Measurements from ENCODE around the gene NEGR1. TPM values are rescaled to one million over a fixed set of nuclear protein-coding genes. Genes with fewer than 3 reads are reported as not detected.
A peak's percentile ranks its signal among the peaks of the same experiment; 100 is the strongest.

Gene NEGR1
- polyA plus RNA-seq, 4 donors = 0.27 to 5.4 (median 1.7) TPM; not detected in 1

- Histone ChIP-seq H3K27ac (ENCODE audit: low read depth in 1 of 3, low read length in 2 of 3) (no peak overlapping the region), H3K4me3 (ENCODE audit: low read depth in 1 of 3, low read length in 3 of 3) (no peak overlapping the region), H3K36me3 (ENCODE audit: control insufficient read depth in 3 of 3, insufficient read depth in 2 of 3, low read depth in 1 of 3, low read length in 3 of 3) (no peaks in the 10 kb centered on the region), H3K4me1 (ENCODE audit: control insufficient read depth in 3 of 3, insufficient read depth in 2 of 3, low read depth in 1 of 3, low read length in 2 of 3) (no peaks in the 10 kb centered on the region), H3K27me3 (ENCODE audit: control insufficient read depth in 3 of 3, insufficient read depth in 3 of 3, low read length in 3 of 3) (no peaks in the 10 kb centered on the region), H3K9me3 (ENCODE audit: control insufficient read depth in 2 of 2, insufficient read depth in 1 of 2, low read depth in 1 of 2, low read length in 1 of 2) (no peaks in the 10 kb centered on the region)
- DNase-seq (no peak), FAIRE-seq (no peak)
- 66 to 69% (median 68%) methylated on average over 4 of the region's 4 CpGs for WGBS, 3 donors
Measured at GRCh38 chr1:72227667-72228066, 54.7 kb downstream of the NEGR1 start.

- DNase-seq = no peak
- Histone ChIP-seq H3K4me3 (ENCODE audit: low read depth in 1 of 3, low read length in 3 of 3) (no peak overlapping the region), H3K9me3 (ENCODE audit: control insufficient read depth in 2 of 2, insufficient read depth in 1 of 2, low read depth in 1 of 2, low read length in 1 of 2) (no peaks in the 10 kb centered on the region), H3K27me3 (ENCODE audit: control insufficient read depth in 3 of 3, insufficient read depth in 3 of 3, low read length in 3 of 3) (no peaks in the 10 kb centered on the region), H3K4me1 (ENCODE audit: control insufficient read depth in 3 of 3, insufficient read depth in 2 of 3, low read depth in 1 of 3, low read length in 2 of 3) (no peaks in the 10 kb centered on the region), H3K27ac (ENCODE audit: low read depth in 1 of 3, low read length in 2 of 3) (no peak overlapping the region), H3K36me3 (ENCODE audit: control insufficient read depth in 3 of 3, insufficient read depth in 2 of 3, low read depth in 1 of 3, low read length in 3 of 3) (no peaks in the 10 kb centered on the region)
- WGBS, 3 donors = 82 to 93% (median 85%) methylated on average over 3 of the region's 3 CpGs
- FAIRE-seq = no peak
Measured at GRCh38 chr1:72224506-72224905, 57.8 kb downstream of the NEGR1 start.

- H3K27me3 ChIP-seq (ENCODE audit: control insufficient read depth in 3 of 3, insufficient read depth in 3 of 3, low read length in 3 of 3) = no peaks in the 10 kb centered on the region
- 78 to 92% (median 84%) methylated on average over 1 of the region's 1 CpG for WGBS, 3 donors
- H3K27ac ChIP-seq (ENCODE audit: low read depth in 1 of 3, low read length in 2 of 3) = no peak overlapping the region
- FAIRE-seq (no peak), DNase-seq (no peak)
- no peaks in the 10 kb centered on the region for H3K4me1 ChIP-seq (ENCODE audit: control insufficient read depth in 3 of 3, insufficient read depth in 2 of 3, low read depth in 1 of 3, low read length in 2 of 3)
- H3K9me3 ChIP-seq (ENCODE audit: control insufficient read depth in 2 of 2, insufficient read depth in 1 of 2, low read depth in 1 of 2, low read length in 1 of 2) = no peaks in the 10 kb centered on the region
- H3K4me3 ChIP-seq (ENCODE audit: low read depth in 1 of 3, low read length in 3 of 3) = no peak overlapping the region
- H3K36me3 ChIP-seq (ENCODE audit: control insufficient read depth in 3 of 3, insufficient read depth in 2 of 3, low read depth in 1 of 3, low read length in 3 of 3) = no peaks in the 10 kb centered on the region
Measured at GRCh38 chr1:72221811-72222210, 60.5 kb downstream of the NEGR1 start.

GRCh38 chr1:72218141-72218739 is 64.1 kb downstream of the NEGR1 start:
- DNase-seq (no peak), FAIRE-seq (no peak)
- H3K27me3 ChIP-seq (ENCODE audit: control insufficient read depth in 3 of 3, insufficient read depth in 3 of 3, low read length in 3 of 3) = no peaks in the 10 kb centered on the region
- no peaks in the 10 kb centered on the region for H3K9me3 ChIP-seq (ENCODE audit: control insufficient read depth in 2 of 2, insufficient read depth in 1 of 2, low read depth in 1 of 2, low read length in 1 of 2)
- H3K36me3 ChIP-seq (ENCODE audit: control insufficient read depth in 3 of 3, insufficient read depth in 2 of 3, low read depth in 1 of 3, low read length in 3 of 3) = no peaks in the 10 kb centered on the region
- no peaks in the 10 kb centered on the region for H3K4me1 ChIP-seq (ENCODE audit: control insufficient read depth in 3 of 3, insufficient read depth in 2 of 3, low read depth in 1 of 3, low read length in 2 of 3)
- no peak overlapping the region for H3K27ac ChIP-seq (ENCODE audit: low read depth in 1 of 3, low read length in 2 of 3)
- 80 to 90% (median 89%) methylated on average over 5 of the region's 5 CpGs for WGBS, 3 donors
- no peak overlapping the region for H3K4me3 ChIP-seq (ENCODE audit: low read depth in 1 of 3, low read length in 3 of 3)

DNA sequence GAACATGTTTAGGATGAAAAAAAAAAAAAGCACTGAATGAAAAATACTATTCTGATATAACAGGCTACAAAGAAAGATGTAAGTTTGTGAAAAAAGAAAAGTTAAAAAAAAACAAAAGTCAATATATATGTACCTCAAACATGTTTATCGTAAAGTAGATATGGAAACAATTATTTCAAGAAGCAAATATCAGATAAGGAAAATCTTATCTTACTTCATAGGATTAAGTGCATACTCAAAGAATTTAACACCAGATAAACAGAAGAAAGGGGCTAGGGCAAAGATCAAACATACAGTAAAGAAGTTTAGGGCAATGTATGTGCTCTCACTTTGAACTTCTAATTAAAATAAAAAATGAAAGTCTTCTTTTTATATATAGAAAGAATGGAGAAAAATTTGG is 75.3 kb downstream of the NEGR1 start:
- Histone ChIP-seq H3K9me3 (ENCODE audit: control insufficient read depth in 2 of 2, insufficient read depth in 1 of 2, low read depth in 1 of 2, low read length in 1 of 2) (no peaks in the 10 kb centered on the region), H3K36me3 (ENCODE audit: control insufficient read depth in 3 of 3, insufficient read depth in 2 of 3, low read depth in 1 of 3, low read length in 3 of 3) (no peaks in the 10 kb centered on the region), H3K27ac (ENCODE audit: low read depth in 1 of 3, low read length in 2 of 3) (no peak overlapping the region), H3K27me3 (ENCODE audit: control insufficient read depth in 3 of 3, insufficient read depth in 3 of 3, low read length in 3 of 3) (no peaks in the 10 kb centered on the region), H3K4me1 (ENCODE audit: control insufficient read depth in 3 of 3, insufficient read depth in 2 of 3, low read depth in 1 of 3, low read length in 2 of 3) (no peaks in the 10 kb centered on the region), H3K4me3 (ENCODE audit: low read depth in 1 of 3, low read length in 3 of 3) (no peak overlapping the region)
- DNase-seq (no peak), FAIRE-seq (no peak)
- WGBS, 3 donors = 16 to 62% (median 39%) methylated on average over 1 of the region's 1 CpG

GRCh38 chr1:72202761-72203160 is 79.6 kb downstream of the NEGR1 start:
- FAIRE-seq (no peak), DNase-seq (no peak)
- 54 to 60% (median 59%) methylated on average over 2 of the region's 2 CpGs for WGBS, 3 donors
- no peaks in the 10 kb centered on the region for H3K27me3 ChIP-seq (ENCODE audit: control insufficient read depth in 3 of 3, insufficient read depth in 3 of 3, low read length in 3 of 3)
- no peaks in the 10 kb centered on the region for H3K36me3 ChIP-seq (ENCODE audit: control insufficient read depth in 3 of 3, insufficient read depth in 2 of 3, low read depth in 1 of 3, low read length in 3 of 3)
- H3K4me3 ChIP-seq (ENCODE audit: low read depth in 1 of 3, low read length in 3 of 3) = no peak overlapping the region
- H3K4me1 ChIP-seq (ENCODE audit: control insufficient read depth in 3 of 3, insufficient read depth in 2 of 3, low read depth in 1 of 3, low read length in 2 of 3) = no peaks in the 10 kb centered on the region
- no peaks in the 10 kb centered on the region for H3K9me3 ChIP-seq (ENCODE audit: control insufficient read depth in 2 of 2, insufficient read depth in 1 of 2, low read depth in 1 of 2, low read length in 1 of 2)
- no peak overlapping the region for H3K27ac ChIP-seq (ENCODE audit: low read depth in 1 of 3, low read length in 2 of 3)

DNA sequence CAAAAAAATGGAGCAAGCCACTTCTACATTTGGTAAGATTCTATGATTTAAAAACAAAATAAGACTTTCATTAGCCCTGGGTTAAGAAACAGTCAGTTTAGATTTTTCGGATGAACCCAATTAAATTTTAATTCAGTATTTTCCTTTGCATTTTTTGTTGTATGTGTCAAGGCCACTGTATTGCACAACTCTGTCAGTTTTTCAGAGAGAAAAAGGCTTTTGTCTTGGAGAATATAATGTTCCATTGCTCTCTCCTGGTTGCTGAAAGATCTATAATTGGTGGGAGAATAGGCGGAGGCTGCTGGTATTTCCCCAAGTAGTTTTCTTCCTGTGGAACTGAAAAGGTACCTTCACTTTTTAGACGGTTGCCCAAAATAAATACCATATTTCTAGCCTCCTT is 84.6 kb downstream of the NEGR1 start:
- Histone ChIP-seq H3K36me3 (ENCODE audit: control insufficient read depth in 3 of 3, insufficient read depth in 2 of 3, low read depth in 1 of 3, low read length in 3 of 3) (no peaks in the 10 kb centered on the region), H3K27me3 (ENCODE audit: control insufficient read depth in 3 of 3, insufficient read depth in 3 of 3, low read length in 3 of 3) (no peaks in the 10 kb centered on the region), H3K27ac (ENCODE audit: low read depth in 1 of 3, low read length in 2 of 3) (no peak overlapping the region), H3K4me3 (ENCODE audit: low read depth in 1 of 3, low read length in 3 of 3) (no peak overlapping the region), H3K9me3 (ENCODE audit: control insufficient read depth in 2 of 2, insufficient read depth in 1 of 2, low read depth in 1 of 2, low read length in 1 of 2) (no peaks in the 10 kb centered on the region), H3K4me1 (ENCODE audit: control insufficient read depth in 3 of 3, insufficient read depth in 2 of 3, low read depth in 1 of 3, low read length in 2 of 3) (no peaks in the 10 kb centered on the region)
- no peak for FAIRE-seq
- DNase-seq = no peak
- 67 to 88% (median 67%) methylated on average over 3 of the region's 3 CpGs for WGBS, 3 donors

DNA sequence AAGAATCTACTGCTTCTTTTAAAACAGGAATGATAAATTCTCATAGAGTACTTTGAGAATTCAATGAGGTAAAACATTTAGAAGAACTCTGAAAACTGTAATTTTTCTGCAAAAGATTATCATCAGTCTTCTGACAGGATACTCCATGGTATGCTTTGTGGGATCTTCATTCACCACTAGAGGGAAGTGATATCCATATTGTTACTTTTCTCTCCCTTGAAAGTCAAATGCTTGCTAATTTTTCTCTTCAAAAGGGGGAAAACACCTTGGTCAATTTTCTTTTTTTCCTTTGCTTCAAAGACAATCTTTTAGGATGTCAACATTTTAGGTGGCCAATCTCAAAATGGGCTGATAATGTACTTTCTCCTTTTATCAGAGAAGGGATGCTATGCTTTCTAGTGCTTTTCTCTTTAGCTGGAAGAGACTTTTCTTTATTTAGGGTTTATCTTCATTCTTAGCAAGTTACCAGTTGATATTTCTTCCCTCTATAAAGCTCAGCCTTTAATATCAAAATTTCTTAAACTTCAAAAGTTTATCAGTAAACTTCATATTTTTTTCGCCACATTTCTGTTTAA is 95.5 kb downstream of the NEGR1 start:
- Histone ChIP-seq H3K27ac (ENCODE audit: low read depth in 1 of 3, low read length in 2 of 3) (no peak overlapping the region), H3K4me3 (ENCODE audit: low read depth in 1 of 3, low read length in 3 of 3) (no peak overlapping the region), H3K36me3 (ENCODE audit: control insufficient read depth in 3 of 3, insufficient read depth in 2 of 3, low read depth in 1 of 3, low read length in 3 of 3) (no peaks in the 10 kb centered on the region), H3K27me3 (ENCODE audit: control insufficient read depth in 3 of 3, insufficient read depth in 3 of 3, low read length in 3 of 3) (no peaks in the 10 kb centered on the region), H3K9me3 (ENCODE audit: control insufficient read depth in 2 of 2, insufficient read depth in 1 of 2, low read depth in 1 of 2, low read length in 1 of 2) (no peaks in the 10 kb centered on the region), H3K4me1 (ENCODE audit: control insufficient read depth in 3 of 3, insufficient read depth in 2 of 3, low read depth in 1 of 3, low read length in 2 of 3) (no peaks in the 10 kb centered on the region)
- FAIRE-seq (no peak), DNase-seq (peak in 1 of 2 donors; percentile 1)
- WGBS, 3 donors = 84 to 90% (median 85%) methylated on average over 1 of the region's 1 CpG

All from small intestine (tissue), 7 donors.